ENCODE data around the gene USPL1.

USPL1 gene

GRCh38 chr13:30698488-30699005 lies 80.8 kb downstream of the USPL1 start:
- no peak for DNase-seq

DNA sequence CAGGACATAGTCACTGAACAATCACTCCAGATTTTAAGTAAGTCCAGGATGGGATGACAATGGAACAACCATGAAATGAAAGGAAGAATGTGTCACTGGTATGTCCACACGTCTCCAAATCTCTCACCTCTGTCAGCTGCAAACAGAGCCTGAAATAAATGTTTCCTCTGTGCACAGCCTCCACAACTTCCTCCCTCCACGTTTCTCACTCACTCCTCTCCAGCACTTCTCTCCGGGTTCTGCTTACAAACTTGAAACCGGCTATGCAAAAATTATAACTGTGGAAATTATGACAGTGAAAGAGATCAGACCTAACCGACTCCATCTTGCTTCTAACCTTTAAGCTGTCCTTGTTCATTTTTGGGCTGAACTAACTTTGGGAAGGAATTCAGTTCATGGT lies 82.6 kb downstream of the USPL1 start:
- no peak for DNase-seq

DNA sequence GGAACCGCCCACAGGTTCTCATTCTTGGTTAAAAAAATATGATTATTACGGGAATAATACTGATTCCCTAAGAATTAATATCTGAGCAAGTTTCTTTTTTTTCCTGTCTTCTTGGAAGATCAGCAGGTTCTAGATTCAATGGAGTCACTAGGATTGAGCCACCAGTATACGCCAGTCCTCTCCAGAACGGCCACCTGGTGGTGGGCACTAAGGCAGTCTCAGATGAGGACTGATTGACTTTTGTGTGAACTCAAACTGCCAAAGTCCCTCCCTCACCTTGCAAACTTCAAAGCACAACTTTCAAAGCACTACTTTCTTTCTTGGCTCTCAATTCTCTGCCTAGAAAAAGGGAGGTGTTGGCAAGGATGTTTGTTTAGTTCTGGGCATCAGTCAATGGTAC lies 84.3 kb downstream of the USPL1 start:
- no peak for DNase-seq

DNA sequence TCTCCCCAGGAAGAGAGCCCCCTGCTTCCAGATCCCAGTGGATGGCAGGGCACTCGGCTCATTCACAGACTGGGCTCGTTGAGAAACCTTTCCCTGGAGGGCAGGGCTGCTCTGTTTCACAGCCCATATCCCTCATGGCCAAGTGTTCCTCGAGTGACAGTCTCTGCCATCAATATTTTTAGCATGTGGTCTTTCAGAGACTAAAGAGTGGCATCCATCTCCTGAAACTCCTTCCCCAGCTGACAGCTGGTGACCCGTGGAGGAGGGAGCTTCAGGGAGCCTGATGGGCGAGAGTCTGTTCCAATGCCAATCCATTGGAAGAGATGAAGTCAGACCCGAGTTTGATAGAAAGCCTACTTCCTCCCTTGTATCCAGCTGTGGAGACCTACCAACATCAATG lies 86.9 kb downstream of the USPL1 start:
- no peak for DNase-seq

DNA sequence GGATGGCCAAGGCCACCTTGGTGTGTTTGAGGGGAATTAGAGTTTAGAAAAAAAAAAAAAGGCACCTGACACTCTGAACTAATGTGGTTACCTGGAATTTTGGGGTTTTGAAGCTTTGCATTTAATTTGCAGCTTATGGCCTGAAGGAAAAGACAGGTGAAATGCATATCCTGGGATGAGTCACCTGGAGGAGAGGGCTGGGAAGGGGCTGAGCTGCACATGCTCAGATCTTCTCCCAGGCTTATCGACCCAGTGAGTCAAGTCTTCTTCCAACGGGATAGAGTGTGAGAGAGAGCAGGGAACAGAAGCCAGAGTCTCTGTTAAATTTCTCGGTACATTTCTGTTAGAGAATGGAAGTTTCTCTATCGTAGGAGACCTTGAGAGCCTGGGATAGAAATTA lies 88.0 kb downstream of the USPL1 start:
- no peak for DNase-seq

DNA sequence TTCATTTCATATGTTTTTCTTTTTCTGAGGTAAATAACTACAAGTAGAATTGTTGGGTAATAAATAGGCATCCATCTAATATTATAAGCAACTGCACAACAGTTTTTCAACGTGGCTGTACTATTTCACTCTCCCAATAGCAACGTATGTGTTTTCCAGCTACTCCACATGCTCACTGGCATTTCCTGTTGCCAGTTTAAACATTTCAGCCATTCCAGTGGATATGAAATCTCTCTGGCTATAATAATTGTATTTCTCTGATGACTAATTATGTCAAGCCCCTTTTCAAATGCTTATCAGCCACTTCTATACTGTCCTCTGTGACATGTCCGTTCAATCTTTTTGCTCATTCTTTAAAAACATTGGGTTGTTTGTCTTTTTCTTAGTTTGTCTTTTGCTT lies 90.8 kb downstream of the USPL1 start:
- peak; percentile 76 for DNase-seq

All from fibroblast of skin of abdomen (primary cell).